Naive B cell (primary cell): Measurements from ENCODE around the gene GRHL1. TPM values are rescaled to one million over a fixed set of nuclear protein-coding genes. Genes with fewer than 3 reads are reported as not detected.
A peak's percentile ranks its signal among the peaks of the same experiment; 100 is the strongest.
"Not testable (repeated sequence)": the region's sequence is repeated elsewhere in the genome, so short reads cannot be mapped to it uniquely, and the experiment has no call there.

Experiments used
- ATAC-seq, 2 donors: fragments of 150-1000 bp; cut with Tn5 transposase; 2 replicates each; pipeline ENCODE4 v1.10.0; 2021; ENCODE audit warnings: low read depth in 2 of 2, mild to moderate bottlenecking in 2 of 2, moderate library complexity in 2 of 2
- DNase-seq: peaks from one replicate; pipeline ENCODE4 v3.0.0; 2022
- H3K27ac Mint-ChIP-seq, 6 donors: one replicate each; pipeline ENCODE4 v1.8.0; 2020 to 2022; ENCODE audit warnings: mild to moderate bottlenecking in 6 of 6, mixed read lengths in 6 of 6, moderate library complexity in 5 of 6, inconsistent platforms in 2 of 6
- H3K27me3 Mint-ChIP-seq, 3 donors: one replicate each; pipeline ENCODE4 v1.8.0; 2021 to 2022; ENCODE audit warnings: mixed read lengths in 3 of 3, mild to moderate bottlenecking in 1 of 3
- H3K36me3 Mint-ChIP-seq, 2 donors: one replicate each; pipeline ENCODE4 v1.8.0; 2020 to 2022; ENCODE audit warnings: mixed read lengths in 2 of 2, inconsistent platforms in 1 of 2, mild to moderate bottlenecking in 1 of 2
- H3K4me1 Mint-ChIP-seq, 3 donors: one replicate each; pipeline ENCODE4 v1.8.0; 2020 to 2022; ENCODE audit warnings: mixed read lengths in 3 of 3, inconsistent platforms in 1 of 3, mild to moderate bottlenecking in 1 of 3, moderate library complexity in 1 of 3
- H3K4me3 Mint-ChIP-seq, 8 donors: one replicate each; pipeline ENCODE4 v1.8.0; 2020 to 2022; ENCODE audit warnings: mild to moderate bottlenecking in 8 of 8, mixed read lengths in 8 of 8, moderate library complexity in 8 of 8, inconsistent platforms in 2 of 8
- H3K9me3 Mint-ChIP-seq, 7 donors: one replicate each; pipeline ENCODE4 v1.8.0; 2020 to 2022; ENCODE audit warnings: mixed read lengths in 7 of 7, mild to moderate bottlenecking in 5 of 7, inconsistent platforms in 2 of 7, moderate library complexity in 1 of 7
- polyA plus RNA-seq, 6 donors: library from polyadenylated mRNA; unstranded; fragments of 300-500 nt; fragmentation: Illumina TruSeq; gene quantifications; one replicate each; pipeline ENCODE4 v1.2.3, GENCODE V29; 2021; ENCODE audit warnings: low read depth in 6 of 6

Gene GRHL1
- polyA plus RNA-seq, 6 donors from 2014 or later: 0.09 to 0.89 (median 0.41) TPM; not detected in 1

- H3K4me1 Mint-ChIP-seq, H3K36me3 Mint-ChIP-seq, DNase-seq, H3K4me3 Mint-ChIP-seq, H3K27ac Mint-ChIP-seq, ATAC-seq: not testable (repeated sequence)
- peaks cover 0 to 15% (median 3%) of the 10 kb centered on the region in 7 donors for H3K9me3 Mint-ChIP-seq
- H3K27me3 Mint-ChIP-seq: peaks cover 0 to 12% (median 7%) of the 10 kb centered on the region in 3 donors
Measured at GRCh38 chr2:10013651-10014417, 62.3 kb downstream of the GRHL1 start.

- Mint-ChIP-seq H3K36me3 (no peaks in the 10 kb centered on the region), H3K27me3 (peaks cover 0 to 5% (median 4%) of the 10 kb centered on the region in 3 donors), H3K9me3 (peaks cover 0 to 15% (median 3%) of the 10 kb centered on the region in 7 donors), H3K27ac (no peak overlapping the region), H3K4me1 (peaks cover 0 to 3% (median 0%) of the 10 kb centered on the region in 3 donors), H3K4me3 (no peak overlapping the region)
- no peak for DNase-seq
- ATAC-seq: no peak
Measured at GRCh38 chr2:10014418-10015190, 63.1 kb downstream of the GRHL1 start.

GRCh38 chr2:10015376-10015989 is 64.0 kb downstream of the GRHL1 start:
- H3K4me1 Mint-ChIP-seq, H3K27me3 Mint-ChIP-seq, DNase-seq, ATAC-seq, H3K36me3 Mint-ChIP-seq, H3K27ac Mint-ChIP-seq, H3K4me3 Mint-ChIP-seq: not testable (repeated sequence)
- H3K9me3 Mint-ChIP-seq: peaks cover 0 to 15% (median 3%) of the 10 kb centered on the region in 7 donors

GRCh38 chr2:10016001-10016801 is 64.7 kb downstream of the GRHL1 start:
- Mint-ChIP-seq H3K36me3 (no peaks in the 10 kb centered on the region), H3K27ac (no peak overlapping the region), H3K4me3 (no peak overlapping the region), H3K27me3 (peaks cover 0 to 4% (median 0%) of the 10 kb centered on the region in 3 donors), H3K4me1 (peaks cover 0 to 3% (median 0%) of the 10 kb centered on the region in 3 donors), H3K9me3 (peaks cover 0 to 15% (median 3%) of the 10 kb centered on the region in 7 donors)
- ATAC-seq (no peak), DNase-seq (no peak)

- H3K36me3 Mint-ChIP-seq: no peaks in the 10 kb centered on the region
- DNase-seq (no peak), ATAC-seq (no peak)
- H3K27me3 Mint-ChIP-seq: peaks cover 0 to 4% (median 0%) of the 10 kb centered on the region in 3 donors
- H3K4me1 Mint-ChIP-seq: peaks cover 0 to 3% (median 0%) of the 10 kb centered on the region in 3 donors
- peak overlapping the region in 1 of 8 donors; percentile 66 for H3K4me3 Mint-ChIP-seq
- H3K9me3 Mint-ChIP-seq: peaks cover 0 to 15% (median 3%) of the 10 kb centered on the region in 7 donors
- H3K27ac Mint-ChIP-seq: no peak overlapping the region
Measured at GRCh38 chr2:10016802-10017258, 65.3 kb downstream of the GRHL1 start.

- Mint-ChIP-seq H3K4me1 (peaks cover 0 to 3% (median 0%) of the 10 kb centered on the region in 3 donors), H3K27me3 (peaks cover 0 to 4% (median 0%) of the 10 kb centered on the region in 3 donors), H3K9me3 (peaks cover 0 to 15% (median 3%) of the 10 kb centered on the region in 7 donors), H3K36me3 (no peaks in the 10 kb centered on the region), H3K27ac (no peak overlapping the region), H3K4me3 (no peak overlapping the region)
- DNase-seq (no peak), ATAC-seq (no peak)
Measured at GRCh38 chr2:10017313-10017941, 65.9 kb downstream of the GRHL1 start.

GRCh38 chr2:10019174-10019573 is 67.7 kb downstream of the GRHL1 start:
- Mint-ChIP-seq H3K9me3 (peaks cover 0 to 15% (median 3%) of the 10 kb centered on the region in 7 donors), H3K36me3 (no peaks in the 10 kb centered on the region), H3K27me3 (peaks cover 0 to 4% (median 0%) of the 10 kb centered on the region in 3 donors), H3K4me1 (peaks cover 0 to 3% (median 0%) of the 10 kb centered on the region in 3 donors), H3K4me3 (no peak overlapping the region), H3K27ac (no peak overlapping the region)
- no peak for ATAC-seq
- DNase-seq: no peak

GRCh38 chr2:10019602-10020400 is 68.3 kb downstream of the GRHL1 start:
- H3K4me3 Mint-ChIP-seq: peak overlapping the region in 1 of 8 donors; percentile 50

GRCh38 chr2:10022041-10022421 is 70.5 kb downstream of the GRHL1 start:
- ATAC-seq (no peak), DNase-seq (no peak)
- Mint-ChIP-seq H3K27me3 (no peaks in the 10 kb centered on the region), H3K9me3 (peaks cover 0 to 10% (median 3%) of the 10 kb centered on the region in 7 donors), H3K36me3 (no peaks in the 10 kb centered on the region), H3K4me1 (peaks cover 0 to 3% (median 0%) of the 10 kb centered on the region in 3 donors), H3K27ac (no peak overlapping the region), H3K4me3 (no peak overlapping the region)

More at GRCh38 chr2:10019602-10020400, 68.3 kb downstream of the GRHL1 start:
- DNase-seq (no peak), ATAC-seq (no peak)
- H3K27ac Mint-ChIP-seq: no peak overlapping the region
- H3K4me1 Mint-ChIP-seq: peaks cover 0 to 3% (median 0%) of the 10 kb centered on the region in 3 donors
- H3K27me3 Mint-ChIP-seq: peaks cover 0 to 4% (median 0%) of the 10 kb centered on the region in 3 donors
- no peaks in the 10 kb centered on the region for H3K36me3 Mint-ChIP-seq
- H3K9me3 Mint-ChIP-seq: peaks cover 0 to 15% (median 3%) of the 10 kb centered on the region in 7 donors

GRCh38 chr2:10022445-10022844 is 71.0 kb downstream of the GRHL1 start:
- ATAC-seq (no peak), DNase-seq (no peak)
- Mint-ChIP-seq H3K36me3 (no peaks in the 10 kb centered on the region), H3K9me3 (peaks cover 0 to 6% (median under 1%) of the 10 kb centered on the region in 7 donors), H3K27ac (no peak overlapping the region), H3K4me1 (peaks cover 2 to 3% (median 3%) of the 10 kb centered on the region in 3 donors), H3K27me3 (no peaks in the 10 kb centered on the region), H3K4me3 (no peak overlapping the region)

GRCh38 chr2:10022966-10023662 is 71.6 kb downstream of the GRHL1 start:
- Mint-ChIP-seq H3K27ac (peak overlapping the region in 1 of 6 donors; percentile 34), H3K4me3 (no peak overlapping the region), H3K9me3 (peaks cover 0 to 1% (median 0%) of the 10 kb centered on the region in 7 donors), H3K36me3 (no peaks in the 10 kb centered on the region), H3K4me1 (peaks cover 3 to 9% (median 7%) of the 10 kb centered on the region in 3 donors), H3K27me3 (no peaks in the 10 kb centered on the region)
- ATAC-seq (no peak), DNase-seq (no peak)
